ENCODE results near the gene APEH.
A peak's percentile ranks its signal among the peaks of the same experiment; 100 is the strongest.

Gene APEH

DNA sequence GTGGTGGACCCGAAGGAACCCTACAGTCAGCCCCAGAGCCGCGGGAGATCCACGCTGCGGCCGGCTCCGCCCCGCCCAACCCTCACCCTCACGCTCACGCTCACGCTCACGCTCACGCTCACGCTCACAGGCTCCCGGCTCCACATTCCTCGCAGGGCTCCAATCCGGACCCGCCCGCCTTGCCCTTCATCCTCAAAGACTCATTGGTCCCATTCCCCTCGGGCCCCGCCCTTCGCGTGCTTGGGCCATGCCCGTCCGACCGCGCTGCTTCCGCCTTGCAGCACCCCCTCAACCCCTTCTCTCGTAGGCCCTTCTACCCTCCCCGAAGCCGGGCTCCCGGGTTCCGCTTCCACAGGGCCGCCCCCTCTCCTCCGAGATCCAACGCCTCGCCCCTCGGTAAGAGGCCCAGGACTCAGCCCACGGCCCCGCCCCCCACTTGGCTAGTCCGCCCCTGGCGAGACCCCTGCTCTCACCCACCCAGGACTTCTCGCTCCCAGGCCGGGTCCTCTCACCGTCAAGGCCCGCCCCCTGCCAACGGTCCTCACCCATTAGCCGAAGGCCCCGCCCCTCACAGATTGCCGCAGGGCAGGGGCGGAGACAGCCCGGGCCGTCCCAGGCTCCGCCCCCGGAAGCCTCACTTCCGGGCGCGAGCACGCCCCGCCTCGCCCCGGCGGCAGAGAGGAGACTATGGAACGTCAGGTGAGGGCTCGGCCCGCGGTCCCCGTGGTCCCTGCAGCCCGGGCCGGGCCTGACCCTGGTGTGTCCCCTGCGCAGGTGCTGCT lies at the start of gene APEH:
Gene APEH, plus strand, starts transcription at position 637 of the 782 bp plus-strand sequence. Its CDS starts 51 bp downstream, at position 688.
- Histone ChIP-seq H3K9me3 (ENCODE audit: severe bottlenecking) (no peaks in the 10 kb centered on the region), H3K27me3 (ENCODE audit: insufficient read depth, low read depth, severe bottlenecking) (no peaks in the 10 kb centered on the region), H3K27ac (peak within 1 kb of the TSS; percentile 97), H3K36me3 (peaks cover 33% of the 10 kb centered on the region), H3K4me3 (ENCODE audit: low read depth, low read length) (peak within 1 kb of the TSS; percentile 83)
- DNase-seq: peak; percentile 99
- TF ChIP-seq, protein P1, sequence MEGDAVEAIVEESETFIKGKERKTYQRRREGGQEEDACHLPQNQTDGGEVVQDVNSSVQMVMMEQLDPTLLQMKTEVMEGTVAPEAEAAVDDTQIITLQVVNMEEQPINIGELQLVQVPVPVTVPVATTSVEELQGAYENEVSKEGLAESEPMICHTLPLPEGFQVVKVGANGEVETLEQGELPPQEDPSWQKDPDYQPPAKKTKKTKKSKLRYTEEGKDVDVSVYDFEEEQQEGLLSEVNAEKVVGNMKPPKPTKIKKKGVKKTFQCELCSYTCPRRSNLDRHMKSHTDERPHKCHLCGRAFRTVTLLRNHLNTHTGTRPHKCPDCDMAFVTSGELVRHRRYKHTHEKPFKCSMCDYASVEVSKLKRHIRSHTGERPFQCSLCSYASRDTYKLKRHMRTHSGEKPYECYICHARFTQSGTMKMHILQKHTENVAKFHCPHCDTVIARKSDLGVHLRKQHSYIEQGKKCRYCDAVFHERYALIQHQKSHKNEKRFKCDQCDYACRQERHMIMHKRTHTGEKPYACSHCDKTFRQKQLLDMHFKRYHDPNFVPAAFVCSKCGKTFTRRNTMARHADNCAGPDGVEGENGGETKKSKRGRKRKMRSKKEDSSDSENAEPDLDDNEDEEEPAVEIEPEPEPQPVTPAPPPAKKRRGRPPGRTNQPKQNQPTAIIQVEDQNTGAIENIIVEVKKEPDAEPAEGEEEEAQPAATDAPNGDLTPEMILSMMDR (IDR thresholded peaks at IDR 0.05; ENCODE audit: low read depth, low read length): no peak

DNA sequence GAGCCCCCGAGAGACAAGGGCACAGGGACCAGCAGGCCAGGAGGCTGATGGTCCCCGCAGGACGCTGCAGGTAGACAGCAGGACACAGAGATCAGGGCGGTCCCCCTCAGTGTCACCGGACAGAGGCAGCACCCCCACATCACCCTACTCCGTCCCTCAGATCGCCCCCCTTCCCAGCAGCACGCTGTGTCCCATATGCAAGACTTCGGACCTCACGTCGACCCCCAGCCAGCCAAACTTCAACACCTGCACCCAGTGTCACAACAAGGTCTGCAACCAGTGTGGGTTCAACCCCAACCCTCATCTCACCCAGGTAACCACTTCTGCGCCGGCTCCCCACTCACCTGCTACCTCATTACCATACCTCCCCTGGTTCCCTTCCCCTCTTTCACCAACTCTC lies 49.1 kb upstream of the APEH start:
- no peak overlapping the region for H3K27ac ChIP-seq
- H3K36me3 ChIP-seq: peaks cover 31% of the 10 kb centered on the region
- no peaks in the 10 kb centered on the region for H3K27me3 ChIP-seq (ENCODE audit: insufficient read depth, low read depth, severe bottlenecking)
- TF ChIP-seq, protein P1 (IDR thresholded peaks at IDR 0.05; ENCODE audit: low read depth, low read length): no peak
- no peak for DNase-seq
- no peaks in the 10 kb centered on the region for H3K9me3 ChIP-seq (ENCODE audit: severe bottlenecking)
- no peak overlapping the region for H3K4me3 ChIP-seq (ENCODE audit: low read depth, low read length)

DNA sequence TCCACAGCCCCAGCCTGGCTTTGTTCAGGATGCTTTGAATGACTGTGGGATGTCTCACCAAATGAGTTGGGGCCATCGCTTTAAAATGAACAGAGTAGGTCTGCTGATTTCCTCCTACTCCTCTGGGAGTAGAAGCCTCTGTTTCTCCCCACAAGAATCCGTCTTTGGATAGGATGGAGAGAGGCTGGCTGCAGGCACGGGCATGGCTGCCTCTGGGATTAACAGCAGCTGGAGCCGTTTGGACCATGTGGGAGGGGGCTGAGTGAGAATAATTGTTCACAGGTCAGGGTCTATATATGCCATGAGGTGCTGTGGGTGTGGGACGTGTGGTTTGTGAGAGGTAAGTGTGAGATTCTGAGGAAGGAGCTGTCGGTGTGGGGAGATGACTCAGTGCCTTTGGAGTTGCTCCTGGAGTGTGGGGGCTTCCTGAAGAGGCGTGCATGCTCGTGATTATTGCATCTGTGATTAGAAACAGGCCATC lies 48.0 kb upstream of the APEH start:
- no peak for DNase-seq
- H3K9me3 ChIP-seq (ENCODE audit: severe bottlenecking): no peaks in the 10 kb centered on the region

DNA sequence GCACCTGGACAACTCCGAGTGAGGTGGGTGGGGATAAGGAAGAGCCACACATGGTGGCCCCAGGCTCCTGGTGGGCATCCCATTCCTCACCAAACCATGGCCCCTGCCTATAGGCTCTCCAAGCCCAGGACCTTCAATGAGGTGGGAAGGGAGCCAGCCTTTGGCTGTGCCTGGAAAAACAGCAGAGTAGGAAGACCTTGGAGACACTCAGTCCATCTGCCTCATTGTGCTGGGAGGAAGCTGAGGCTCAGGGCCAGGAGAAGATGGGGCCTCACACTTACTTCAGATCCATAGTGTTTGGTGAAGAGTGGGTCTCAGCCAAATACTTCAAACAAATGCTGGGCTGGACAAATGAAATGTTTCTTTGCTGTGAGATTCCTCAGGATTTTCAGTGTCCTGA lies 47.4 kb upstream of the APEH start:
- H3K27ac ChIP-seq: no peak overlapping the region

More for the DNA sequence above, 48.0 kb upstream of the APEH start:
- TF ChIP-seq, protein P1 (IDR thresholded peaks at IDR 0.05; ENCODE audit: low read depth, low read length): no peak
- Histone ChIP-seq H3K4me3 (ENCODE audit: low read depth, low read length) (no peak overlapping the region), H3K36me3 (peaks cover 40% of the 10 kb centered on the region), H3K27ac (no peak overlapping the region), H3K27me3 (ENCODE audit: insufficient read depth, low read depth, severe bottlenecking) (no peaks in the 10 kb centered on the region)

DNA sequence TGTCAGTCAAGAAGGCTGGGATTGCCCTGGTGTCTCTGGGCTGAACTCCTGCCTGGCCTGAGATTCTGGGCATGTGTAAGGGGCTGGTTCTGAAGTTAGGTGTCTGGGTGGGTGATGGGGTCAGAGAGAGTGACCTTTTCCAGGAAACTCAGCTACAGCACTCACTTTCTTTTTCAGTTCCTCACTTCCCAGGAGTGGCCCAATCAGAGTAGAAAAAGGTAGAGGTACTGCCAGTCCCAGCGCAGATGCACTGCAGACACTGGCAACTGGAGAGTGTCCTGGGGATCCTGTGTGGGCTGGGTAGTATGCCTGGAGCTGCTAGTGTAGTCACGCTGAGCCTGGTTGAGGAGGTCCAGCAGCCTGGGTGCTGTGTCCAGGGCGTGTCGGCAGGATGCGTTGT lies 46.5 kb upstream of the APEH start:
- no peak for DNase-seq
- TF ChIP-seq, protein P1 (IDR thresholded peaks at IDR 0.05; ENCODE audit: low read depth, low read length): no peak
- no peaks in the 10 kb centered on the region for H3K27me3 ChIP-seq (ENCODE audit: insufficient read depth, low read depth, severe bottlenecking)

More for the DNA sequence above, 47.4 kb upstream of the APEH start:
- no peak overlapping the region for H3K4me3 ChIP-seq (ENCODE audit: low read depth, low read length)
- TF ChIP-seq, protein P1 (IDR thresholded peaks at IDR 0.05; ENCODE audit: low read depth, low read length): no peak
- no peaks in the 10 kb centered on the region for H3K9me3 ChIP-seq (ENCODE audit: severe bottlenecking)
- peaks cover 45% of the 10 kb centered on the region for H3K36me3 ChIP-seq
- no peak for DNase-seq
- H3K27me3 ChIP-seq (ENCODE audit: insufficient read depth, low read depth, severe bottlenecking): no peaks in the 10 kb centered on the region

More for the DNA sequence above, 46.5 kb upstream of the APEH start:
- Histone ChIP-seq H3K4me3 (ENCODE audit: low read depth, low read length) (no peak overlapping the region), H3K9me3 (ENCODE audit: severe bottlenecking) (no peaks in the 10 kb centered on the region), H3K36me3 (peaks cover 51% of the 10 kb centered on the region), H3K27ac (no peak overlapping the region)
